GM21576 (cell line): ENCODE results near the gene LPIN3.

Experiments
- ATAC-seq: cut with Tn5 transposase; IDR thresholded peaks from one replicate; pipeline ENCODE4 v1.9.1; 2021; ENCODE audit warnings: mild to moderate bottlenecking, moderate library complexity; ENCODE audit not compliant: unreplicated experiment

LPIN3 gene

DNA sequence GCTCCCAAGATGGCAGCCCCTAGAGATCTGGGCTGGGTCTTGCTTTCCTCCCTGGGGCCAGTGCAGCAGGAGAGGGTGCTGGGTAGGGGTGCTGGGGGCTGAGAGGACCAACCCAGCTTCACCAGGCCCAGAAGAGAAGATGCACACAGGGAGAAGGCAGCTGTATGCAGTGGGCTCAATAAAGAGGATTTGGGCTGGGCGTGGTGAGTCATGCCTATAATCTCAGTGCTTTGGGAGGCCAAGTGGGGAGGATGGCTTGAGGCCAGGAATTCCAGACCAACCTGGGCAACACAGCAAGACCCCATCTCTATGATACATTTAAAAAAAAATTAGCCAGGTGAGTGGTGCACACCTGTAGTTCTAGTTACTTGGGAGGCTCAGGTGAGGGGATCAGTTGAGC is 51.7 kb downstream of the LPIN3 start:
- no peak for ATAC-seq

DNA sequence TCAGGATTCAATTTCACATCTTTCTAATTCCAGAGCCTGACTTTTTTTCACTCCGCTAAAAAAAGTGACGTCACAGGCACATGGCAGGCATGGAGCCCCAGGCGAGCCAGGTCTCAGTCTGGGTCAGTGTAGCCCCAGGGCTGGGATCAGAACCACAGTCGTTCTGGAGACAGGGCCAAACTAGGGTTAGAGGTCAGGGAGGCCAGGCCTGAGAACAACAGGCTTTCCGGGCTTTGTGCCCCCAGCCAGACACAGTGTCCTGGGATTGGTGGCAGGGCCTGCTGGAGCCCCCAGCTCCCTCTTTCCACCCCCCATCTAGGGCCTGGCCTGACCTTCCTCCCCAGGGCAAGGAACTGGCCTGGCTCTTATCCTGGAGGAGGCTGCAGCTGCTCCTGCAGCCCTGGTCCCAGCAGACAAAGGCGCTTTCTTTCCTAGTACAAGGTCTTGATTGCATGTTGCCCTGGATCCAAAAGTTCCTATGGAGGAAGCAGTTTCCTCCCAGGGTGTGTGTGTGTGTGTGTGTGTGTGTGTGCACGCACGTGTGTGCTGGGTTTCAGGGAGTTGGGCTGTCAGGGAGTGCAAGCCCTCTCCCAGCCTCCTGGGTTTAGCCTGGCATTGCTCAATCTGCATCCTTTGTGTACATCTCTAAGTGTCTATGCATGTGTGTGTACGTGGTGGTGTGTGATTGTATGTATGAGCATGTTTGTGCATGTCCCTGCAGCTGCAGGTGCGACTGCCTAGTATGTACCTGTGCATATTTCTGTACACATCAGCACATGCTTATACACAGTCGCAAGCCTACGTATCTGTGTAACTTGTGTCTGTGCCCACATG is 52.5 kb downstream of the LPIN3 start:
- no peak for ATAC-seq

DNA sequence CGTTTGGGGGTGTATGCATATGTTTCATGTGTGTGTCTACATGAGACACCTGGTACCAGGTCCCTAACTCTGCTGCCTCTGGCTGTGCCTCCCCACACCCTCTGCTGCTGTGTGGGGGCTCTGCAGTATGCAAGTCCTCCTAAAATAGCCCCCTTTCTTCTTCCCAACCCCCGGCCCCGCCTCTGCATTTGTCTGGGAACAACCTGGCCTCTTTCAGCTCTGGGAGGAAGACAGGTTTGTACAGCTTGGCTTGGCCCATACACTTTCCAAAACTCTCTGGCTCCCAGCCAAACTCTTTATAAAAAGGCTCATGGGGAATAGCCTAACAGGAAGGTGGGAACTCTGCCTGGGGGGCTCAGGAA is 53.1 kb downstream of the LPIN3 start:
- no peak for ATAC-seq

DNA sequence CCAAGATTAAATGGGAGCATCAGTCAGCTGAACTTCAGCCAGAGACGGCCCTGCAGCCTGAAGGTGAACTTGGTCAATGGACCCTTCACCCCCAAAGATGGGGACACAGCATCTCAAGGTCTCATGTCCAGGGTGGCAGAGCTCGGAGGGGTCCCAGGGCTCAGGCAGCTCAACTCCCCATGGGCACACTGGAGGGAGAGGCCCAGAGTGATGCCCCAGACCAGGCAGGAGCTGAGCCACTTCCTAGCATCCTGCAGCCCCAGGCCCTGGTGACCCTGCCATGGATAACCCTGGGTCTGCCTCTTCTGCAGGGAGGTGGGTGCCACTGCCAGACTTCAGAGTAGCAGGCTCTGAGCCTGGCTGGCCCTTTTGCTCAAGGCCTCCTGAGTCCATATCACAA is 53.5 kb downstream of the LPIN3 start:
- ATAC-seq, result no peak

DNA sequence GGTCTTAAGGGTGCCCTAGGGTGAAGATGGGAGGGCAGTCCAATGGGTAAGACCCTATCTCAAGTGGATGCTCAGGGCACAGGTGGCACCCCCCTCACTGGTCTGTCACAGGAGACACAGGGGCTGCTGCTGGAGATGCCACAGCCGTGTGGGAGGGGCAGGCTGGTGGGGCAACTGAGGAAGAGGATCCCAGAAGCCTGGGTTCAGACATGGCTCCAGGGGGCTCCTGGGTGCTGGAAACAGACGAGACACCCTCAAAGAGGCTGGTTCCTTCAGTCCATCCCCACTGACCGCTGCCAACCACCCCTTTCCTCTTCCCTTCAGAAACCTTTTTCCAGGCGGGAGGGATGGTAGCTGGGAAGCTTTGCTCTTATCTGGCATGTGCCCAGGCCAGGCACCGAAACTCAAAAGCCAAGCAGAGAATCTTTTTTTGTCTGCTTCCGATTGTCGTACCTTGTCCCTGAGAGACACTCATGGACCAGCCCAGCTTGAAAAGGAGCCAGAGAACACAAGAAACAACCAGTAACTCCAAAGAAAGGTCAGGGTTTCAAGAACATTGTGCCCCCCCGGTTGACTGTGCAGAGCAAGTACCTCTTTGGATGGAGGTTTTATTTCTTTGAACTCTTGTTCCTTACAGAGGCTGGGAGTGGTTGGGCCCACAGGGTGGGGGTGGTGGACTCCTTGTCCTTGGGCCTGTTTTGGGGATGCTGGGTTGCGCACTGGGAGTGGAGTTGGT is 54.5 kb downstream of the LPIN3 start:
- no peak for ATAC-seq

DNA sequence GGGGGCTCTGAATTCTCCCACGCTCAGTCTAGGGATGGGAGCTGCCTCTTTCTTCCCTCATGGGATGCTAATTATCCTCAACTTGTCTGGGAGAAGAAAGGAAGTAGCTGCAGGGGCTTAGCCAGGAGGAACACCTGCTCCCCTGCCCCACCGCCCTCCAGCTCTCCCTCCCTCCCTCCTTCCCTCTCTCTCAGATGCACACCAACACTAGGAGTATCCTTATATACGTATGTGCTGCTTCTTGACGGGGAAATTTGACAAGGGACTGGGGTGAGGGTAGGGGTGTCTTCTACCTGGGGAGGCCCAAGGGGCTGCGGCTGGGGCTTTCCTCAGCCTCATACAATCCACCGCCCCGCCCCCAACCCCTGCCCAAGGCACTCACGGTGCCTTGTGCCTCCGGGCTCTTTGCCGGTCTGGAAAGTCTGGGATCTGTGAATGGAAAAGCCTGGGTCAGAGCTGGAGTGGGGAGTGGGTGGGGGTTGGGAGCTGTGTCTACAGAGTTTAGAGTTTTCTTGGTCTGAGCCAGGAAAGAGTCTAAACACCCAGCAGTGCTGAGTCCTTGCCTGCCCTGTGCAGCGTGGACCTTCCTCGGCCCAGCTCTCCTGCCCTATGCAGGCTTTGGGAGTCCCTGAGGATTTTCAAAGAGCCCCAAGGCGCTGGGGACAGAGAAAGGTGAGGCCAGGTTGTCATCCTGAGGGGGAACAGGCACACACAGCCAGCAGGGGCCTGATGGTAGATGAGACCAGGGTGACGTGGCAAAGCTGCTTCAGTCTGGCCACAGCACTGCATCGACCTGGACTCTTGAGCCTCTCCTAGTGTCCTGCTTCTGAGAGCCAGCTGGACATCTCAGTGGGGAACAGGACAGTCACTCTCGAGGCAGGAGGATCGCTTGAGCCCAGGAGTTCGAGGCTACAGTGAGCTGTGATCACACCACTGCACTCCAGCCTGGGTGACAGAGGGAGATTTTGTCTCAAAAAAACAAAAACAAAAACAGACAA is 55.3 kb downstream of the LPIN3 start:
- ATAC-seq, result no peak

DNA sequence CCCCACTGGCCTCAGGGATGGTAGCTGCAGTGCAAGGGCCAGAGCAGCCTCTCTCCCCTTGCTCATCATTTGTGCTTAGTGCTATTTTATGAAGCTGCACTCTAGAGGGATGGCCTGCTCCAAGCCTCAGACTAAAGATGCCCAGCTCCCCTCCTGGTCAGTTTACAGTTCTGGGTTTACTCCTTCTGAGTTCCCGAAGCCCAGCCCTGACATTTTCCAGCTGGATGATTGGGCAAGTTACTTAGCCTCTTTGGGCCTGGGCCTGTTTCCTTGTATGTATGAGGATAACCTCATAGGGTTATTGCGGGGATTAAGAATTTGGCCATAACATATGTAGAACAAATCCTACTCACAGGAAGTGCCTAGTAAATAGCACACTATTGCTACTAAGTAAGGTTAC is 57.8 kb downstream of the LPIN3 start:
- no peak for ATAC-seq

DNA sequence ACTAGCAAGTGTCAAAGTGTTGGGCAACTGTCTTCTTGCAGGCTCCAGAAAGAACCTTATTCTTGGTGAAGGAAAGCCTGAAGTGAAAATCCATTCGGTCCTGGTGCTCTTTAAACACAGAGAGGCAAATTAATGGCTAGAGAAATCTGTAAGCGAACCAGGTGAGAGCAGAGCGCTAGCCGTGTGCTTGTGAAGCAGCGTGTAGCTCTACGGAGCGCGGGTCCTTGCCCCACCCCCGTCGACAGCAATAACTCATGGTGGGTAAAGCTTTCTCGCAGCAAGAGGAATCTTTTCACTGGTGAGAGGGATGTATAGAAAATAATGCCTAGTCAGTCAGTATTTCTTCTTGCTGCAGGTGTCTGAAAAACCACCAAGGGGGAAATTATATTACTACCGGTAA is 63.0 kb downstream of the LPIN3 start:
- ATAC-seq, result no peak

DNA sequence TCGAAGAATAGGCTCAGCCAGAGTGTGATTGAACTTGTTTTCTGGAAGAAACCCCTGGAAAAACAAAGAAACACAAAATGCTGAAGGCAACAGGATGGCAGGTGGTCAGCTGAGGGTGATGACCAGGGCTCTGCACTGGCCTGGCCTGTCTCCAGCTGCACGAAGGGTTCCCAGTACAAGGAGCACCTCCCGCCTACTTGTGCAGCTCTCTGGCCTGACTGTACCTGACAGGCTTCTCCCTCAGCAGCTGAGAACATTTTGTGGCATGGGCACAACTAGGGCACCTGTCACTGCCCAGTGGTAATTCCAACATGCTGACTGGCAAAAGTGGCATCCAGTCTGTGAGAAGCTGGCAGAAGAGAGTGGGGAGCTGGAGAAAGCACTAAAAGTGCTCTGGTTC is 64.8 kb downstream of the LPIN3 start:
- no peak for ATAC-seq

DNA sequence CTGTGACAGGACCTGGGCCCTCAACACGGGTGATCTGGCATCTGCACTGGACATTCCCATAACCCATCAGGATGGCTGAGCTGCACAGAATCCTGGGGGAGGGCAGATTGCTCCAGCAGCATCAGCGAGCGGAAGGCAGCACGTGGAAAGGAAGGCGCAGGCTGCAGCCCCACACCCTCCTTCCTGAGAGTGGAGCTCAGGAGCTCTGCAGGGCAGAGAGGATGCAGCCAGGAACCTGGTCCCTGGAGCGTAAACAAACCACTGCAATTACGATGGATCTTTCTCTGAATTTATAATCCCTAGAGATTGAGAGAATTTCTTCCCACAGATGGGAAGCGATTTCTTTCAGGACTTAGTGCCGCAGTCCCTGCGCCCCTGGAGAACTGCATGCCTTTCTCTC is 65.7 kb downstream of the LPIN3 start:
- no peak for ATAC-seq

DNA sequence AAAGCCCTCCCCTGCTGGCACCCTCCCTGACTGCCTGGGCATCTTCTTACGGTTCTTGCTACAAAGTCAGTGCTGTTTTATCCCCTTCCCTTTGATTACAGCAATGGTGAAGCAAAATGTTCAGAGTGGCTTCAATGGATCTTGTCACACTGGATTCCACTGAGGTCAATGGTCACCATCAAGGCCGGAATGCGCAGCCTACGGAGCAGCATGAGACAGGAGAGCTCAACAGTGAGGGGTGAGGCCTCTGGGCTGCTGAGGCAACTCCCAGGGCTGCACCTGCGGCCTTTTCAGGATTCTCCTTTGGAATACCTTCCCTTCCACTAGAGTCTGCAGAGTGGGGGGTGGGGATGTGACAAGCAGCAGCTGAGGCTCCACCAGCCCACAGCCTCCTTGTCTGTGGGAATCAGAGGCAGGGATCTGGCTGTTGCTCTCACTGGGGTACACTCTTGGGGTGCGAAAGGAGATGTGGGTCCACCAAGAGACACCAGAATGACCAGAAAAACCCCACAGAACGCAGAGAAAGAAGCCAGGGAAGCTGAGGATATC is 66.3 kb downstream of the LPIN3 start:
- ATAC-seq, result no peak

DNA sequence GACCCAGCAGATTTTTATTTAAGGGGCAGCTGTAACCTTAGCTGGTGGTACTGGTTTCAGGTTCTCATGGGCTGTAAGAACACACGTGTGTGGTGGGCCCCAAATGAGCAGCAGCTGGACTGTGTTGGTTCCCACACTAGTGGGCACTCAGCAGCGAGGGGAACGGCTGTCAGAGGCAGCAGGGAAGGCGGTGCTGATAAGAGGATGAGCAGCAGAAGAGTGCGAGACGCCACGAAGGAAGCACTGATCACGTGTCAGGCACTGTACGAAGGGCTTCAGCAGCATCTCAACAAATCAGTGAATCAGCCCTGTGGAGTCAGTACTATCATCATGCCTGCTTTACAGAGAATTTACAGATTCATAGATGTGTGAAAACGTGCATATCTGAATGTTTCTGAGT is 67.0 kb downstream of the LPIN3 start:
- ATAC-seq, result no peak

DNA sequence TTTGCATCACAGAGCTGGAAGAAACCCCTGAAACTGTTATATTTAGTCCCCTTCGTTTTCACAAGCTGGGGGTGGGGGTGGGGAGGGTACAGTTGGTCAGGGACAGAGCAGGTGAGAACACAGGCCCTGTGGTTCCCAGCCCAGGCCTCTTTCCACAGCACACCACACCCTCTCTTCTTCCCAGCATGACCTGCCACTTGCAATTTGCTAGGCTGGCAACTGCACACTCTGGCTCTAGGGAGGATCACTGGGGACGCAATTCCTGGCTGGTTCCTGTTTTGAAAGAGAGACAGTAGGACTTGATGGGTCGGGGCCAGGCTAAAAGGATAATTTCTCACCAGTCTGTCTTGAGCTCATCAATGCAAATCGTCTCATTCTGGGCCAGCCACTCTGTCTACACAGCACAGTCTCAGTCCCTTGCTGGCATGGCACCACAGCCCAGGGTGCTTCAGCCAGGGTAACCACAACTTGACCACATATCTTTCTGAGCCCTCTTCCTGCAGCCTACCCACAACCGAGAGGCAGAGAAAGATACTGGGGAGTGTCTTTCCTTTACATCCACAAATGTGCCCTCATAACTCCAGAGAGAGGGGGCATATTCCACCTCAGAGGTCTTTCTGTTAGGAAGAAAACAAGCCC is 67.7 kb downstream of the LPIN3 start:
- no peak for ATAC-seq

DNA sequence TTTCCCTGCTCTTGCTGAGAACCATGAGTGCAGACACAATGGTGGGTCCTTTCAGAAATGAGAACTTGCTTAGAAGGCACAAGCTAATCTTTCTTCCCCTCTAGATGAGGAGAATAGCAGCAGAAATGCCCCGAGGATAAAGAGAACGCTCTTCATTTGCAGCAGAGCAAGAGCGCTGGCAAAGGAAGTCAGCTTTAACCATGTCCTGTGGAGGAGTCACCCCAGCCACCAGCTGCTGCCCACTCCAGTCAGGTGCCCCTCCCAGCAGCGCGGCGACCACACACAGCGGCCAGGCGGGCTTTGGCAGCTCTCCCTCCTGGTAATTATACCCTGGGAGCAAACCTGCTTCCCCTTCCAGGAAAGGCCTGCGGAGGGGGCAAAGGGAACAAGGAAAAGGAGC is 68.4 kb downstream of the LPIN3 start:
- ATAC-seq, result no peak
